HG03354 (cell line): ENCODE measurements around the gene GSTT2.
A peak's percentile ranks its signal among the peaks of the same experiment; 100 is the strongest.
"Not testable (repeated sequence)": the region's sequence is repeated elsewhere in the genome, so short reads cannot be mapped to it uniquely, and the experiment has no call there.

ENCODE experiments used
- ATAC-seq: cut with Tn5 transposase; IDR thresholded peaks from one replicate; pipeline ENCODE4 v1.9.1; 2021; ENCODE audit warnings: mild to moderate bottlenecking; ENCODE audit not compliant: unreplicated experiment, poor library complexity, severe bottlenecking

Gene GSTT2

DNA sequence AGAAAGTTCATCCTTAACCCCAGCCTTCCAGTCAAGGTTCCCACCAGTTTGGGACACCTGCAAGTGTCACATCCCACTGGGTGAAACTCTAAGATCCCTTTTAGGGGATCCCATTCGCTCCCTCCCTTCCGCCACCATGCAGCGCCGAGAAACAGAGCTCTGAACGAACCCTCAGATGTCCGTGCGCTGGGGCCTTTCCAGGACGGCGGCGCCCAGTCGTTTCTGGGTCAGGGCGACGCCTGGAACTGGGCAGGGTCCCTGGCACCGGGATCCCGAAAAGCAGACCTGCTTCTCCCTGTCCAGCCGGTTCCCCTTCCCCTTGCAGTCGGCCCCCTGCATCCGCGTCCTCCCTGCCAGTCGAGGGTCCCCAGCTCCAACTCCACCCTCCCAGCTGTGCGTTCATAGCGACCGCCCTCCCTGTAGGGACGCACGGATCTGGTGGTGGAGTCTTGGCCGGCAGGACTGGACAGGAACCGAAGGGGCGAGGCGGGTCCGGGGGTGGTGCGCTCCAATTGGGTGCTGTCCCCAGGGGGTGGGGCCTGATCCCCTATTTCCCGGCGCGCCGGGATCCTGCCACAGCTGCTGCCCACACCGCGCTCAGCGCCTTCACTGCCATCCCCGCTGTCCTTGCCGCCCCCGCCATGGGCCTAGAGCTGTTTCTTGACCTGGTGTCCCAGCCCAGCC is at the start of gene GSTT2:
TSS of gene GSTT2 (plus strand) at position 578 of the 684 bp plus-strand sequence.
- ATAC-seq: not testable (repeated sequence)

DNA sequence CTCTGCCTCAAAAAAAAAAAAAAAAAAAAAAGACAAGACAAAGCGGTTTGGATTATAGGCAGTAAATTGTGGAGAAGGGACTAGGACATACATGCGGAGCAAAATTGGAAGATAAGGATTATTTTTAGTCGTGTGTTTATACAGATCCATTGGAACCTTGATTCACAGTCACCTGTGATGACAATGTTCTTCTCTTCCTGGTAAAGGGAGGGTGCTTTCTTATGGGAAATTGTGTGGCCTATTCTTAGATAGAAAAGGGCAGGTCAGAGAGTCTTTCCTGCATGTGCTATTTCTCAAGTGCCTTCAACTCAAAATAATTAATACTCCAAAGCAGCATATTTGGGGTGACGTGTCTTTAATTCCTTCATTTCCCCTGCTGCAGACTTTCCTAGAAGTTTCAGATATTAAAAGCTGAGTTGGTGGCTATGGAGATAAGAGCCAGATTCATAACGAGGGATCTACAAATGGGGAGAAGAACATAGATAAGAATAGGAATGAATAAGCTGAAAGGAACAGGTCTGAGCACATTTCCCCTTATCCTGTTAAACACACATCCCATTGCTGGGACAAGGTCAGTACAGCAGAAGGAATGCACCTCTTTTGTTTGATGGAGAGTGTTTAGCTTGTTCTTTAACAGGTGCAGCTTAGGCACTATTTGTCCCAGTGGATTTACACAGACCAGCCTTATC is 41.5 kb upstream of the GSTT2 start:
- ATAC-seq: no peak

GRCh38 chr22:23939017-23939357 is 40.9 kb upstream of the GSTT2 start:
- no peak for ATAC-seq

GRCh38 chr22:23940166-23940565 is 39.8 kb upstream of the GSTT2 start:
- not testable (repeated sequence) for ATAC-seq

GRCh38 chr22:23947391-23947790 is 32.5 kb upstream of the GSTT2 start:
- not testable (repeated sequence) for ATAC-seq

DNA sequence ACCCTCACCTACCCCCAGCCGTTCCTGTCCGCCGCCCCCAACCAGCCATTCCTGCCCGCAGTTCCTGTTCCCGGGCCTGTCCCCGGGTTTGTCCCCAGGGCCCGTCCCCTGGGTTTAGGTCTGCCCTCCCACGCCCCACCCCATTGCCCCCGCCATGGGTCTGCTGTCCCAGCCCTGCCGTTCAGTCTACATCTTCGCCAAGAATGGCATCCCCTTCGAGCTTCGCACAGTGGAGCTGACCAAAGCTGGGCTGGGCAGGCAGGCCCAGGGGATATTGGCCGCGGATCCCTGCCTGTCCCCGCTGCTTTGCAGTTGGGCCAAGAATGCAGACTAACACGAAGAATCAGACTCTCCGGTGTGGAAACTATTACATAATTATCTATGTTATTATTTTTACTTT is 30.2 kb upstream of the GSTT2 start:
- ATAC-seq: not testable (repeated sequence)

- not testable (repeated sequence) for ATAC-seq
Observed at GRCh38 chr22:23951383-23951782, 28.6 kb upstream of the GSTT2 start.

GRCh38 chr22:23952794-23953405 is 27.0 kb upstream of the GSTT2 start:
- ATAC-seq: not testable (repeated sequence)

GRCh38 chr22:23953485-23953884 is 26.4 kb upstream of the GSTT2 start:
- ATAC-seq: not testable (repeated sequence)

DNA sequence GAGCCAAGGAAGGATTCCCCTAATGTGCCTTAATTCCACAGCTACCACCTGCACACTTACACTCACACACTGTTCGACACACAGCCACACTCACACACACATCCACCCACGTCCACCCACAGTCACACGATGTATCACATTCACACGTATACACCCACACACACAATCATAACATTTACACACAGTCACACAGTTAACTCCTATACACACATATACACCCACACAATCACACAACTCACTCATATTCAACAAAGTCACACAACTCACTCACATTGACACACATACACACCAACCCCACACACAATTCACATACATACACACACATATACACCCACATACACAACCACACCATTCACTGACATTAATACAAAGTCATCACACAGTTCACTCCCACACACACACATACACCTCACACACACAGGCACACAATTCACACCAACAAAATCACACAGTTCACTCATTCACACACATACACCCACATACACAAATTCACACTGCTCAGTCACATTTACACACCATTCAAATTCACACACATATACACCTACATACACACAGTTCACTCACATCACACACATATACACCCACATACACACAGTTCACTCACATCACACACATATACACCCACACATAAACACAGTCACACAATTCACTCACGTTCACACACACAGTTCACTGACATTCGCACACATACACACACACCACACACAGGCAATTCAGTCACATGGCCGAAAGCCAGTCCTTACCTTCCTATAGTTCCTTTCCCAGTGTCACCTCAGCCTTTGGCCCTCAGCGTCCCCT is 25.5 kb upstream of the GSTT2 start:
- ATAC-seq: not testable (repeated sequence)

DNA sequence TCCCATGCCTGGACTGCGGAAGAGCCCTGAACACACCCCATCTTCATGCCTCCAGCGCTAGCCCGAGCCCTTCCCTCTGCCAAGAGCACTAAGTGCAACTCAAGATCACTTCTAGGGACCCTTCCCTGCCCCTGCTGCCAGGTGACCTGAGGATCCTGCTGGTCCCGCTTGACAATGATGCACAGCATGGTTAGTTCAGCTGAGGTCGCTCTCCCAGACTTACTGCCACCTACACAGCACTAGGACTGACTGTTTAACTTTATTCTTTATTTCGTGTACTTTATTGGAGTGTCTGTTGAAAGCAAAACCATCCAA is 25.0 kb upstream of the GSTT2 start:
- not testable (repeated sequence) for ATAC-seq

DNA sequence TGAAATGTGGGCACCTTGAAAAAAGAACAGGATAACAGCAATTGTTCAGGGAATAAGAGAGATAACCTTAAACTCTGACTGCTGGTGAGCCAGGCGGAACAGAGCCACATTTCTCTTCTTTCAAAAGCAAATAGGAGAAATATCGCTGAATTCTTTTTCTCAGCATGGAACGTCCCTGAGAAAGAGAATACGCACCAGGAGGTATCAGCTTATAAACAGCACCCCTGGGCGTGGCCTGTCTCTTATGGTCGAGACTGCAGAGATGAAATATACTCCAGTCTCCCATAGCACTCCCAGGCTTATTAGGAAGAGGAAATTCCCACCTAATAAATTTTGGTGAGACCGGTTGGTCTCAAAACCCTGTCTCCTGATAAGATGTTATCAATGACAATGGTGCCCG is 24.0 kb upstream of the GSTT2 start:
- not testable (repeated sequence) for ATAC-seq

GRCh38 chr22:23956301-23956900 is 23.5 kb upstream of the GSTT2 start:
- ATAC-seq: not testable (repeated sequence)

GRCh38 chr22:23961084-23961771 is 18.7 kb upstream of the GSTT2 start, which contains the start of gene GSTT2B:
Gene GSTT2B (minus strand): TSS chr22:23961195. CDS start chr22:23961131, 64 bp downstream.
- ATAC-seq: not testable (repeated sequence)

- peak; percentile 39 for ATAC-seq
Observed at GRCh38 chr22:23966094-23966493, 13.8 kb upstream of the GSTT2 start.

- peak; percentile 95 for ATAC-seq
Observed at GRCh38 chr22:23966568-23966967, 13.4 kb upstream of the GSTT2 start, which contains the start of gene DDTL. Gene DDTL (plus strand): TSS chr22:23966888. CDS start chr22:23966915, 27 bp downstream.

DNA sequence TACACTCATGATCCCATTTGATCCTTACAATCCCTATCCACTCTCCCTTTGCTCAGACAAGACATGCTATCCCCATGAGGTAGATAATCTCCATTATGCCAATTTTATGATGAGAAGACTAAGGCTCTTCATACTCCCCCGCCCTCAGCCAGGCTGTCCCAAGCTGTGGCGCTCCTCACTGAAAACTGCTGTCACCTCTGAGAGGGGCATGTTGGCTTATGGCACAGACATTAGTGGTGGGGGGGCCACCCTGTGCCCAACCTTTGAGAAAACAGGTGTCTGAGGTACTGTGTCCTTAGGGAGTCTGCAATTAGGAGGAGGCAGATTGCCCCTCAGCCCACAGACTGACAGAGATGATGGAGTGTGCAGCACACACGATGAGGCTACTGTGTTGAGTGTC is 10.9 kb upstream of the GSTT2 start:
- ATAC-seq: no peak

GRCh38 chr22:23970201-23970641 is 9.7 kb upstream of the GSTT2 start:
- ATAC-seq: no peak
